ENCODE measurements around the gene ZNF688.
"Not testable (repeated sequence)": the region's sequence is repeated elsewhere in the genome, so short reads cannot be mapped to it uniquely, and the experiment has no call there.

ZNF688 gene

DNA sequence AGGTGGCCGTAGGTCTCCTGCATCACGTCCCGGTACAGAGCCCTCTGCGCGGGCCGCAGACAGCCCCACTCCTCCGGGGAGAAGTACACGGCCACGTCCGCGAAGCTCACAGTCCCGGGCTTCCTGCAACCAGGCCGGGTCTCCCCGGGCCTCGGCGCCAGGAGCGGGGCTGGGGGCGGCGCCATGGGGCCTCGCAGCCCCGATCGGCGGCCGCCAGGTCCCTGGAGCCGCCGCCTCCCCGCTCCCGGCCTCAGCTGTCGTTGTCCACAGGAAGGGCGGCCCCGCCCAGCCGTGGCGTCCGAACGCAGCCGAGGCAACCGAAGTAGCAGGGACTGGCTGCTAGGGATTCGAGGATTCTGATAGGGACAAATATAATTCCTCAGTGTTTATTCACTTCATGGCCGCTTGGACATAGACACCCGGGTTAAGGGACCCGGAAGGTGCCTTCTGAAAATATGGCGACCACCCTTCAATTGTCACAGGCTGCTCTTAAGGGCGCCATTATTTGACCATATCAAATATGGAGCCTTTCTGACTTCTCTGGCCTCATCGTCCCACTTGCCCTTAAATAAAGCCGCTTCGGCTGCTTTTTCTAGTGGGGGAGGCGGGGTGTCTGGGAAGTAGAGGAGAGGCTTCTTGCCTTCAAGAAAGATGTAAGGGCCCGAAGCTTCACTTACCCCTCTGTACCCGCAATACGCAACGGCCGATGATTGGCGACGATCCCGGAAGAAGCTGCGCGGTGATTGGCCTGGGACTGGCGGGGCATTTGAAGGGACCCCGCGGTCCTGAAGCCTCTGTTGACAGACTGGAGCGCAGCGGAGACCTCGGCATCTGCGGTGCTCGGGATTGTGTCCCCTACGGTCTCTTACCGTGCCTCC is at the start of gene ZNF688:
ZNF688 (minus strand) TSS at position 270 of the 878 bp plus-strand sequence; CDS start at position 185, 85 bp downstream.
- DNase-seq (ENCODE audit: low read depth in 2 of 2) = peak; percentile 85 to 96

DNA sequence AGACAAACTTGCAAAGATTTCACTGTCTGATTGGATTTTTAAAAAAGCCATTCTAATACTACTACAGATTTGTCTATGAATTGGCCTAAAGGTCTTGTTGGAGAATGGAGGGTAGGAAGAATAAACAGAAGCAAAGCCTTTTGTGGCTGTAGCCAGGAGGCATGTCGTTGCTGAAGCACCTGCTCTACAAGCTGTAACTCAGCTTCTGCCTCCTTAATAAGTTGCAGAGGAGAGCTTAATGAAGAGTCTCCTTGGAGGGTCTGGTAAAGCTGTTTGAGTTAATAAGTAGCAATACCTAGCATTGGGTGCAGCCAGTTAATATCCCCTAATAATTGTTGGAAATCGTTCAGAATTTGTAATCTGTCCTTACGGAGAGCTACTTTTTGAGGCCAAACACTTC is 48.7 kb upstream of the ZNF688 start:
- DNase-seq (ENCODE audit: low read depth in 2 of 2) = no peak

DNA sequence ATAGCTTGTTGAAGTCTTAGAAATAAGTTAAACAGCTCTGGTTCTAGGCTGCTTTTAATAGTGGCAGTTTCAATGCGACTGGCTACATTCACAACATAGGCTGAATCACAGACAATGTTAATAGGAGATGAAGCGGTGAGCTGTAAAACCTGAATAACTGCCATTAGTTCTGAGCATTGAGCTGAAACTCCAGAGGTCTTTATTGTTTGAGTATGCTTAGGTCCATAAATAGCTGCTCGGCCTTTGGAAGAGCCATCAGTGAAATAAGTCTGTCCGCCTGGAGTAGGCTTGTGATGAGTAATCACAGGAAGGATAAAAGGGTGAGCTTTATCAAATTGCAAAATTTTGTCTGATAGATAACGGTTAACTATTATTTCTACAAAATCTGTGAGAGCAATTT is 48.1 kb upstream of the ZNF688 start:
- no peak for DNase-seq (ENCODE audit: low read depth in 2 of 2)

DNA sequence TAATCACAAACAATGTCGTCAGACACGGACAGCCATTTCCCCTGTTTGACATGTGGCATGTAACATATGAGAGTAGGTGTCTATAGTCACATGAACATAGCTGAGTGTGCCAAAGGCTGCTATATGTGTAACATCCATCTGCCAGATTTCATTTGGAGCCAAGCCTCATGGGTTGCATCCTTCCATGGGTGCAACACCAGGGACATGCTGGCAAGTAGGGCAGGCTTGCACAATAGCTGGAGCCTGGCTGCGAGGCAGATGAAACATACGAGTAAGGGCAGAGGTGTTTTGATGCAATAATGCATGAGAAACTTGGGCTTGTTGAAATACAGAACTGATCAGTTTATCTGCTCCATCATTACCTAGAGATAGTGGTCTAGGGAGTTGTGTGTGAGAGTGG is 47.7 kb upstream of the ZNF688 start:
- no peak for DNase-seq (ENCODE audit: low read depth in 2 of 2)

DNA sequence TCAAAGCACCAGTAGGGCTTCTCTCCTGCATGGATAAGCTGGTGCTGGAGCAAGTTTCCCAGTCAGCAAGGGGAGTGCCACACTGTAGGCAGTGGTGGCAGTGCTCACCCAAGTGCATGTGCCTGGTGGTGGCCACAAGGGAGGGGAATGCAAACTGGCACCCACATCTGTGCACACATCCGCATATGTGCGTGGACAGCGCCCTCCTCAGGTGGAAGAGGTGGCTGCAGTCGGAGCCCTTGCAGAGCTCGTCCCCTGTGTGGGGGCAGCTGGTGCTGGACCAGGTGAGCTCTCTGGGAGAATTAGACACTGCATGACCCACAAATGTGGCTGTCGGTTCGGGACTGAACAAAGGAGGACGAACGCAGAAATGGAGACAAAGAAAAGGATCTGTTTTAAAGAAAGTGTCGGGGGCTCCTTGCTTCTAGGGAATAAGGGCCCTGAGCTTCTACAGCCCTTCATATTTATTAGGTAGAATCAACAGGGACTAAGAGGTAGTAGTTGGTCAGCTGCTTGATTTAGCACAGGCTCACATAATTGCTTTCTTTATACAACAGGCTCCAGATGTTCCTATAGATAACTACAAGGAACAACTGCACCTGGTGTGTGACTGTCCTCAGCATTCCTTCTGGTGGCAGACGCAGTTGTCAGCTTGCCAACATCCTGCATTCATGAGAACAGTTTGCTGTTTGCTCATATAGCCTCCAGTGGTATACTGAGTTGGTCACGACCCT is 44.0 kb upstream of the ZNF688 start:
- peak; percentile 13 to 18 for DNase-seq (ENCODE audit: low read depth in 2 of 2)

DNA sequence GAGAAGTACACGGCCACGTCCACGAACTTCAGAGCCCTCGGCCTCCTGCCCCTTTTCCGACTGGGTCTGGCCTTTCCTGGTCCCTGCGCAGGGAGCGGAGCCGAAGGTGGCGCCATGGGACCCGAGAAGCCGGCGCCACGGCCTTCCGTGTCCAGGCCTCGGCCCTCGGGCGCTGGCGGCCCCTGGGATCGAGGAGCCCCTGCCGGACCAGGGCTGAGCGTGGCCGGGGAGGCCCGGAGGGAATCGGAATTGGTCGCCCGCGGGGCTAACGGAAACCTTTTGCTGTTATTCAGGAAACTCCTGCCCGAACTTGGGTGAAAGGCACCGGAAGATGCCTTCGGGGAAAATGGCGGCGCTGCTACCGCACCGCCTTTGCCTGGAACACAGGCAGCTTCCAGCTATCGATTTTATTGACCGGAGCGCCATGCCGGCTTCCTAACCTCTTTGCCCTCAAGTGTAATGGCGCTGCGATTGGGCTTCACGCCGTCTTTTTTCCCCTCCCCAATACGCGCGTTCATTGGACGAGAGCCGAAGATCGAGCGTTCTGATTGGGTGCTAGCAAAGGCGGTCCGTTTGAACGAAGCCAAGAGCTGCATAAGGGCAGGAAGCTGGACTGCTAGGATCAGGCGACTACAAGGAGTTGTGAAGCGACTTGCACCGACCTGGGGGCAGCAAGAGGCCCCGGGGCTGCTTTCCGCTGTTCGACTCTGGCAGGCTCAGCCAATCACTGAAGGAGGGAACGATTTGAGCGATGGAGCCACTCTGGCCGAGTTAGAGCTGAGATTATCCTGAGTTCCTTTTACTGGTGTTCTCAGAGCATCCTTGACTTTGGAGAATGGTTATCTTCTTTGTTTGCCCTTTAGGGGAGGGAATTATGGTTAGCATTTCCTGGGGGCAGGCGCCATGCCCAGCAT is 38.7 kb upstream of the ZNF688 start, which contains the start of gene ZNF689:
ZNF689 (minus strand) TSS at position 464 of the 914 bp plus-strand sequence; CDS start at position 116, 348 bp downstream.
- peak; percentile 84 to 89 for DNase-seq (ENCODE audit: low read depth in 2 of 2)

DNA sequence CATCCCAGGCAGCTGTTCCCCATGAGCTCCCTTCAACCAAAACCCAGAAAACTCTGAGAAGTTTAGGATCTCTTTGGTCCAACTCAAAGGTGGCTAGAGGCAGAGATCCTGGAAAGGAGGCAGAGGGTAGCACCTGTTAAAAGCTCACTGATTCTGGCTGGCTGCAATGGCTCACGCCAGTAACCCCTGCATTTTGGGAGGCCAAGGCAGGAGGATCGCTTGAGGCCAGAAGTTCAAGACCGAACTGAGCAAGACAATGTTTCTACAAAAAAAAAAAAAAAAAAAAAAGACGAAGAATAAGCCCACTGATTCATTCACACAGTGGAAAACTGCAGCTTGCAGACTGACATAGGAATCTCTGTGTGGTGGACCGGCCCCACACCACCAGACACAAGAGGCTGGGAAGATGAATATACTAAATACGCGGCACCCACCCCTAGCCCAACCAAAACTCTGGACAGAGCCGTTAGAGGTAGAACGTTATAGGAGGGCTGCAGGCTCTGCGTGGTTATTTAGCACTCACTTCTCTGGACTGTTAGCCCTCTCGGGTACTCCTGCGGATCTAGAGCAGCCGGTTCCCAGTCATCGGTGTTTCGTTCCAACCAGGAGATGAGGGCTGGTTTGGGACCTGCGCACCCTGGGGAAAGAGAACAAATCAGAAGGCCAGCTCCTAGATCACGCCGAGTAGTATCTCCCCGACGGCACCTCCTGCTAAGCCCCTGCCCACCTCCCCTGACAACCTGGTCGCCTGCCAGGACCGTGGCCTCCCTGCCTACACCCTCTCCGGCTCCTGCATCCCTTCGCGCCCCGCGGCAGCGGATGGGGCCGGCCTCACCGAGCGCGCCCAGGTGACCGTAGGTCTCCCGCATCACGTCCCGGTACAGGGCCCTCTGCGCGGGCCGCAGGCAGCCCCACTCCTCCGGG is 37.8 kb upstream of the ZNF688 start:
- no peak for DNase-seq (ENCODE audit: low read depth in 2 of 2)

DNA sequence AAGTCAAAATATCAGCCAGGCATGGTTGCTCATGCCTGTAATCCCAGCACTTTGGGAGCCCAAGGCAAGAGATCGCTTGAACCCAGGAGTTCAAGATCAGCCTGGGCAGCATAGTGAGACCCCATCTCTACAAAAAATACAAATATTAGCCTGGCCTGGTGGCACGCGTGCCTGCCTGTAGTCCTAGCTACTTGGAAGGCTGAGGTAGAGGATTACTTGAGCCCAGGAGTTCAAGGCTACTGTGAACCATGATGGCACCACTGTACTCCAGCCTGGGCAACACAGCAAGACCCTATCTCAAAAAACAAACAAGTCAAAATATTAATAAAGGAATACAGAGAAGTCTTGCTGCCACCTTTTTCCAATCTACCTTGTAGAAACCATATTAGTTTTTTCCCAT is 34.5 kb upstream of the ZNF688 start:
- DNase-seq (ENCODE audit: low read depth in 2 of 2) = no peak

DNA sequence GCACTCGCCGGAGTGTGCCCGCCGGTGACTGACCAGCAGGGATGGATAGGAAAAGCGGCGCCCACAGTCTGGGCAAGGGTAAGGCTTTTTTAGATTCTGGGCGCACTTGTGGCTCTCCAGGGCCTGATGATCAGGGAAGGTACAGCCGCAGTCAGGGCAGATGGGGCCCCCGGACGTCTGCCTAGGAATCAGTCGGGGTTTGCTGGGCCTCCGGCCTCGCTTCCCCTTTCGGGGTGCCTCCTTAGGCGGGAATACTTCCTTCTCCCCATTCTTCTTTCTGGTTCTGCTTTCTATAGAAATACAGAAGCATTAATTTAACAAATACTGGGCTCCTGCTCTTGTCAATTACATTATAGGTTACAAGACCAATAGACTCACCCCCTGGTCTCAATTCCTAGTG is 33.6 kb upstream of the ZNF688 start:
- no peak for DNase-seq (ENCODE audit: low read depth in 2 of 2)

DNA sequence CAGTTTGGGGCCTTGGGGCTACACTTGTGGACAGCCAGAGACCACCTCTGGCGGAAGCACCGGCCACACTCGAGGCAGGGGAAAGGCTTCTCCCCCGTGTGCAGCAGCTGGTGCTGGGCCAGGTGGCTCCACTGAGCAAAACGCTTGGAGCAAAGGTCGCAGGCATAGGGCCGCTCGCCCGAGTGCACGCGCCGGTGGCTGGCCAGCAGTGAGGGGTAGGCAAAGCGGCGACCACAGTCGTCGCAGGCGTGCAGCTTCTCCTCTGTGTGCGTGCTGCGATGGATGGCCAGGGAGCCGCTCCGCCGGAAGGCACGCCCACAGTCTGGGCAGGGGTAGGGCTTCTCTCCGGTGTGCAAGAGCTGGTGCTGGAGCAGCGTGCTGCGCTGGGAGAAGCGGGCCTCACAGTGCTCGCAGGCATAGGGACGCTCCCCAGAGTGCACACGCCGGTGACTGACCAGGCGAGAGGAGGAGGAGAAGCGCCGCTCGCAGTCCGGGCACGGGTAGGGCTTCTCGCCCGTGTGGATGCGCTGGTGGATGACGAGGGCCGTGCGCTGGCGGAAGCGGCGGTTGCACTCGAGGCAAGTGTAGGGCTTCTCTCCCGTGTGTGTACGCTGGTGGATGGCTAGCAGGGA is 32.9 kb upstream of the ZNF688 start:
- no peak for DNase-seq (ENCODE audit: low read depth in 2 of 2)

DNA sequence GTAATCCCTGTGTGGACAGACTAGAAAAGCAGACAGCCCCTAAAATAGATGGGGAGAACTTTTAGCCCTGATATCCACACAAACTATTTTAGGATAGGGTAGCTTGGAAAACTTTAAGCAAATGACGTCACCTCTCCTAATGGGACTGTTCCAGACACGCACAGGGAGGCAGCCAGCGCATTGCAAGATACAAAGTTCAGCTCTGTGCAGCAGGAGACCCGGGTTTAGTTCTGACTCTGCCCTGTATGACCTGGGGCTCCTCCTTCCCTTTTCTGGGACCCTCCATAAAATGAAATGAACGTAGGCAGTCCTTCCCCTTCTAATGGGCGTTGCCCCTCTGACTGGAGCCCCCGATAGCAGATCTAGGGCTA is 32.4 kb upstream of the ZNF688 start:
- DNase-seq (ENCODE audit: low read depth in 2 of 2) = no peak

DNA sequence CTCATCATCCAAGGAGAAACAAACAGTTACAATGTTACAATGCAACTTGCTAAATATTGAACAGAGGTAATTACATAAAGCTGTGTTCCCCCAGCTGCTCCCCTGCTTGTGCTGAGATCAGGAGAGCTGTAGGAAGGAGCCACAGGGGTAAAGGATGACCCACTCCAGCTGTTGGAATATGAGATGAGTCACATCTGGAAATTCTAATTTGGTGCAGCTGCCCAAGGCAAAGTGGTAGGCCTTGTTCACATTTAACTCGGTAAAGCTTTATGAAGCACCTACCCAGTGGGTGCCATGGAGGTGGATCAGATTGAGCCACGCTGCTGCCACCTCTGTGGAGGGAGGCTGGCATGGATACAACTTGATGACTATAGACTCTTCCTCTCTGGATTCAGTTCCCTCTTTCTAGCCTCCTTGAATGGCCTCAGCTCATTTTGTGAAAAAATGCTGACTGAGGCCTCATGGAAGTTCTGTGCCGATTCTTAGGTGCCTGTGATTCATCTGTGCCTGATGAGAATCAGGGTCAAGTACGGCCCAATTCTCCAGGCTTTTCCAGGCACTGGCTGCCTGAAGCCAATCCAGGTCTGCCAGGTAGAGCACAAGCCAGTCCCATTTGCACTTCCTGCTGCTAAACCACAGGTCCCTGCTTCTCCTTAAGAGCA is 31.2 kb upstream of the ZNF688 start:
- DNase-seq (ENCODE audit: low read depth in 2 of 2) = no peak

DNA sequence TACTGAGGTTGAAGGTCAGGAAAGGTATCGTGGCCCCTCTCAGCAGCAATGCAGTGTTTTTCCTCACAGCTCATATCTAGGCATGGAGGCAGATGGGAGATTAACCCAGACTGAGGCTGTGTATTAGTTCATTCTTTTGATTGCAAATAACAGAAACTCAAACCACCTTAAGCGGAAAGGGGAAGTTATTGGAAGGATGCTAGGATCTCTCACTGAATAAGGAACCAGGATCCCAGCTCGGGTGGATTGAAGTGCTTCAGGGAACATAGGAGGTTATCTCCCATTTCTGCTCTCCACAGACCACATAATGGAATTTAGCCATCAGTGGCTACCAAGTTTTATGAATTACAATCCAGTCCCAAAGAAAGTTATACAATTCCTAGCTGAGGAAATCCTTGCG is 30.5 kb upstream of the ZNF688 start:
- DNase-seq (ENCODE audit: low read depth in 2 of 2) = no peak

DNA sequence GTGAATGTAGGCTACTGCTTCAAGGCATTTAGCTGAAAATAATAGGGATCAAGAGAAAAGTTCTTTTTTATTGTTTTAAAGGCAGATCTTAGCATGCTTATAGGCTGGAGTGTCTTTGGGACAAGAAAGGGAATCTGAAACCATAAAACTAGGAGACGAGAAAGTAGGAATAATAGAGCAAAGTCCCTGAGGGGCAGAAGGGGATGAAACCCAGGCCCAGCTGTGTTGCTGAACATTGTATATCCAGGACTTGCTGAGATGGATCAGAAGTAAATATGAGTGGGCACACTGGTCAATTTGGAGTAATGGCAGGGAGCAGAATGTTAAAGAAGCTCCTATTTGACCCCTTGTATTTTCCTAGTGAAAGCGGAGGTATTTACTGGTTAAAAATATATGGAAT is 29.4 kb upstream of the ZNF688 start:
- DNase-seq (ENCODE audit: low read depth in 2 of 2) = no peak

DNA sequence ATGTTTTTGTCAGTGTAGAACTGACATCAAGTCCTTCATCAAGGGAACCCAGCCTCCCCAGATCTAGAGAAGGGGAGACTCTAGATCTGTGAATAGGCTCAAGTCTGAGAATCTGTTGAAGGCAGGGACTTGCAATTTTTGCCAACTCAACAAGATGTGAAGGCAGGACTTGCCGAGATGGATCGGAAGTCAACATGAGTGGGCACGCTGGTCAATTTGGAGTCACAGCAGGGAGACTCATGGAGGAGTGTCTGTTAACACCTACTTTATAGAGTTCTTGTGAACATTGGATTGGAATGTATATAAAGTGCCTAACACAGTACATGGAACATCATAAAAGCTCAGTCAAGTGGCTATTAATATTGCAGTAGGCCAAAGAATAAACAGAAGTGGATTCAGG is 28.7 kb upstream of the ZNF688 start:
- no peak for DNase-seq (ENCODE audit: low read depth in 2 of 2)

DNA sequence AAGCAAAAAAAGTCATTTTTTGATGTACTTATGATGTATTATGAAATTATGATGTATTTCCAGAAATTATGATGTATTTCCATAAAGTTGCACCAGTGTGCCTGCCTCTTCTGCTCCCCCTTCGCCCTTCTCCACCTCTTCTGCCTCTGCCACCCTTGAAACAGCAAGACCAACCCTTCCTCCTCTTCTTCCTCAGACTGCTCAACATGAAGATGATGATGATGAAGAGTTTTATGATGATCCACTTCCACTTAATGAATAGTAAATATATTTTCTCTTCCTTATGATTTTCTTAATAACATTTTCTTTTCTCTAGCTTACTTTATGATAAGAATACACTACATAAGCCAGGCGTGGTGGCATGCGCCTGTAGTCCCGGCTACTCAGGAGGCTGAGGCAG is 21.4 kb upstream of the ZNF688 start:
- no peak for DNase-seq (ENCODE audit: low read depth in 2 of 2)

DNA sequence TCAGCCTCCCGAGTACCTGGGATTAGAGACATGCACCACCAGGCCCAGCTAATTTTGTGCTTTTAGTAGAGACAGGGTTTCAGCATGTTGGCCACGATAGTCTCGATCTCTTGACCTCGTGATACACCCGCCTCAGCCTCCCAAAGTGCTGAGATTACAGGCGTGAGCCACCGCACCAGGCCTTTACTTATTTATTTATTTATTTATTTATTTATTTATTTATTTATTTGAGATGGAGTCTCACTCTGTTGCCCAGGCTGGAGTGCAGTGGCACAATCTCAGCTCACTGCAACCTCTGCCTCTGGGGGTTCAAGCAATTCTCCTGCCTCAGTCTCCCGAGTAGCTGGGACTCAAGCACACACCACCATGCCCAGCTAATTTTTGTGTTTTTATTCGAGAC is 19.4 kb upstream of the ZNF688 start:
- not testable (repeated sequence) for DNase-seq (ENCODE audit: low read depth in 2 of 2)

DNA sequence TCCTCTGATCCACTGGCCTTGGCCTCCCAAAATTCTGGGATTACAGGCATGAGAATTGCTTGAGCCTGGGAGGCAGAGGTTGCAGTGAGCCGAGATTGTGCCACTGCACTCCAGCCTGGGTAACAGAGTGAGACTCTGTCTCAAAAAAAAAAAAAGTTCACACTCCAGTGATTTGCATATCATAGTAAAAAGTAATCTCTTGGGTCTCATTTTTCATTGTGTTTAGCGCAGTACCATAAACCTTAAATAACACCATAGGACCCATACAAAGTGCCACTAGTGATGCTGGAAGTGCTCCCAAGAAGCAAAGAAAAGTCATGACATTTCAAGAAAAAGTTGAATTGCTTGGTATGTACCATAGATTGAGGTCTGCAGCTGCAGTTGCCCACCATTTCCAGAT is 18.1 kb upstream of the ZNF688 start:
- DNase-seq (ENCODE audit: low read depth in 2 of 2) = not testable (repeated sequence)

DNA sequence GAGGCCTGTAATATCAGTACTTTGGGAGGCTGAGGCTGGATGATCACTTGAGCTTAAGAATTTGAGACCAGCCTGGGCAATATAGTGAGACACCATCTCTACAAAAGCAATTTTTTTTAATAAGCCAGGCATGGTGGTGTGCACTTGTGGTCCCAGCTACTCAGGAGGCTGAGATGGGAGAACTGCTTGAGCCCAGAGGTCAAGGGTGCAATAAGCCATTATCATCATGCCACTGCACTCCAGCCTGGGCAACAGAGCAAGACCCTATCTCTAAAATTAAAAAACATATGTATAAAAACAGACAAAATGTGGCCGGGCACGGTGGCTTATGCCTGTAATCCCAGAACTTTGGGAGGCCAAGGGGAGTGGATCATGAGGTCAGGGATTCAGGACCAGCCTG is 17.1 kb upstream of the ZNF688 start:
- DNase-seq (ENCODE audit: low read depth in 2 of 2) = no peak
